ENCODE data around the gene DBH.
"Not testable (repeated sequence)": the region's sequence is repeated elsewhere in the genome, so short reads cannot be mapped to it uniquely, and the experiment has no call there.

DBH gene

GRCh38 chr9:133669182-133669801 is 33.1 kb downstream of the DBH start:
- DNase-seq = no peak

GRCh38 chr9:133670466-133670865 is 34.3 kb downstream of the DBH start:
- no peak for DNase-seq

- DNase-seq = no peak
Observed at GRCh38 chr9:133671371-133671770, 35.2 kb downstream of the DBH start.

GRCh38 chr9:133672503-133673257 is 36.5 kb downstream of the DBH start:
- no peak for DNase-seq

- no peak for DNase-seq
Observed at GRCh38 chr9:133673258-133673655, 37.1 kb downstream of the DBH start.

GRCh38 chr9:133674091-133674490 is 37.9 kb downstream of the DBH start:
- DNase-seq = no peak

DNA sequence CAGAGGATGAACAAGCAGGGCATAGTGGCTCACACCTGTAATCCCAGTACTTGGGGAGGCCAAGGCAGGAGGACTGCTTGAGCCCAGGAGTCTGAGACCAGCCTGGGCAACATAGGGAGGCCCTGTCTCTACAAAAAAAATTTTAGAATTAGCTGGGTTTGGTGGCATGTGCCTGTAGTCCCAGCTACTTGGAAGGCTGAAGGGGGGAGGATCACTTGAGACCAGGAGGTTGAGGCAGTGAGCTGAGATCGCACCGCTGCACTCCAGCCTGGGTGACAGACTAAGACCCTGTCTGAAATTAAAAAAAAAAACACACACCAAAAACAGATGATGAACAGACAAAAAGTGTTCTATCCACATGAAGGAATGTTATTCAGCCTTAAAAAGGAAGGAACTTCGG is 39.6 kb downstream of the DBH start:
- DNase-seq = not testable (repeated sequence)

DNA sequence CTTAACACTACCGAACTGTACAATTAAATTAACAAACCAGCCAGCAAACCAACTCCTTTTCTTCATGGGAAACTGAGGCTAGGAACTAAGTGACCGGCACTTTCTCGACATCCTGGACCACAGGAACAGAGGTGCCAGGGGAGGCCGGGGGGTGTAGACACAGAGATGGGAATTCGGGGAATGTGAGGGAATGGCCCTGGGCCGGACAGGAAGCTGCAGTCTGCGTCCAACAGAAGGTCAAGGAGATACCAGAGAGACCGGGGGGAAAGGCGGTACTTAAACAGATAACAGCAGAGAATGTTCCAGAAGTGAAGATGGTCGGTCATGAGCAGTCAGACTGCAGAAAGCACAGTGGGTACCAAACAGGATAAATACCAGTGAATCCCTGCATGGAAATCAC is 40.3 kb downstream of the DBH start:
- DNase-seq = no peak

- peak; percentile 86 for DNase-seq
Observed at GRCh38 chr9:133677126-133678010, 41.2 kb downstream of the DBH start.

DNA sequence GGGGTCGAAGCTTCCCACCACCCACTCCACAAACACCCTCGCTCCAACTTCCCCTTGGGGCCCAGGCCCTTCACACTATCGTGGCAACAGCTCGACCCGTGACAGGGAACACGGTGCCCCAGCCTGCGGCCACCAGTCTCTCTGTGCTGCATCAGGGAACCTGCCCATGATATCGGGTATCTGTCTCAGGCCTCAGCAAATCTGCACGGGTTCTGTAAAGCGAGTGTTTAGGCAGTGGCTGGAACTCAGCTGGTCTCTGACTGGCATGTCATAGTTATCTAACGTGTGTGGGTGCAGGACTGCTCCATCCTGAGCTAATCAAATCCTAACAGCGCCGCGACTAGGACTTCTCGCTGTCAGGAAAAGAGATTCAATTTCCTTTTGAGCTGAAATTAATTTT is 42.9 kb downstream of the DBH start:
- peak; percentile 74 for DNase-seq

DNA sequence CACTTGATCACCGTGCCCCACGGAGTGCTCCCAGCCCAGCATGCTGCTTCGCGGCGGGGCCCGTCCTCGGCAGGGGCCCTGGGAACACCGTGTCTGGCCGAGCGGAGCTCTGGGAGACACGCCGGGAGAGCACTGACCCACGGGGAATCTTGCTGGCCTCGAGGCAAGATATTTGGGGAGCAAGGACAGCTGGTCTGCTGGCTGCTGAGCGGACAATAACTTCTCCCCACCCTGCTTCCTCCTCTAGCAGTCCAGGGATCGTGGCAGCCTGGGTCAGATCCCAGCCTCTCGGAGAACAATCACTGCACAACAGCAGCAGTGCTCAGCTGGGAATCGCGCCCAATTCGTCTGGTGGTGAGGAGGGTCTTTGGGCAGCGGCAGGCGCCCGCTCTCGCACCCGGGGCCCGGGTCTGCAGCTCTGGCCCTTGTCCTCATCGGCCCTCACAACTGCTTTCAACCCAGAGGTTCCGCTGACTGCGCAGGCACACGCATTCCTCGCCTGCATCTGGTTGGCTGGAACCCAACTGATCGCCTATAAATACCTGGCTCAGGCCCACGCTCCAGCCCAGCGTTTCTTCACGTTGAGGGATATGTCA is 43.4 kb downstream of the DBH start:
- DNase-seq = no peak

DNA sequence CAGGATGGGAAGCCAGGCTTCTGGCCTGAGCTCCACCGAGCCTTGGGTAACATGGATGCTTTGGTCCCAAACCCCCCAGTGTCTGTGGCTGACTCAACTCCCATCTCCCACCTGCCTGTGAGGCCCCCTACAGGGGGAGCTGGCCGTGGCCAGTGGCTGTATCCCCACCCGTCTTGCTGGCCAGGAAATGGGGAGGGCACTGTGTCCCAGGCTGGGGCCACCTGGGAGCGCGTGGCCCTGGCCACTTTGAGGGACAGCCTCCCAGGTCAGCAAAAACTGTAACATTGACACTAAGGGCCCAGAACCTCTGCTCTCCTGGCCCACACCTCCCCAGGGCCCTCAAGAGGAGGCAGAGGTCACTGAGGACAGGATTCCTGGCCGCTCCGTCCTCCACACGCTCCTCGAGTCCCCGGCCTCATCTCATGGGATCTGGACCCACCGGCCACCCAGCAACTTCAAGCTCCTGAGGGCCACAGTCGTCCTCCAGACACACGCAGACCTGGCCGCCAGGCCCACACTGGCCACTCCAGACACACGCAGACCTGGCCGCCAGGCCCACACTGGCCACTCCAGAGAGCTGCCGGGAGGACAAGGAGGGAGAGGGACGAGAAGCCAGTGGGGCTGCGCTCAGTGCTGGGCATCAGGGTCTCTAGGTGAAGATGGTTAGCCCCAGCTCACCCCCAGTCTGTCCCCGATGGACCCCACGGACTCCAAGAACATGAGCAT is 44.2 kb downstream of the DBH start:
- DNase-seq = no peak

GRCh38 chr9:133680976-133681657 is 45.0 kb downstream of the DBH start:
- no peak for DNase-seq

GRCh38 chr9:133681658-133682306 is 45.6 kb downstream of the DBH start:
- no peak for DNase-seq

GRCh38 chr9:133682818-133683585 is 46.8 kb downstream of the DBH start:
- DNase-seq = no peak

DNA sequence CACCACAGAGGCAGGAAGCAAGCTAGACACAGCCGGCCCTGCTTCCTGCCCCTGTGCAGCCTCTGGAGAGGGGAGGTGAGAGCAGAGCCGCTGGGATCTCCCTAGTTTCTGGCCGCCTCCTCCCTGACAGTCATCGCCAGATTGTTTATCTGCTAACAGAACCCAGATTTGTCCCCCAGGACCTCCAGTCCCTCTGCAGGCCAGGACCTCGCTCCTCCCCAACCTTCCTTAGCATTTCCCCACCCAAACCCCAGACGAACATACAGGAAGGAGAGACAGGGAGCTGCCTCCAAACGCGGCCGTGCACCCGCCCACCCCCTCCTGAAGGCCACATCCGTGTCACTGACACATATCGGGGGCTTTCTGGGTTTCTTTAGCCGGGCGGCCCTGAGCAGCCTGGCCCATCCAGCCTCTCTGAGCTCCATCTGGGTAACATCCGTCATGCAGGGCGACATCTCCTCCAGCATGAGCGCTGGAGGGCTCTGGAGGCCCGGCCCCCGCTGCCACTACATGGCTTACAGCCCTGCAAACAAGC is 47.5 kb downstream of the DBH start:
- no peak for DNase-seq

DNA sequence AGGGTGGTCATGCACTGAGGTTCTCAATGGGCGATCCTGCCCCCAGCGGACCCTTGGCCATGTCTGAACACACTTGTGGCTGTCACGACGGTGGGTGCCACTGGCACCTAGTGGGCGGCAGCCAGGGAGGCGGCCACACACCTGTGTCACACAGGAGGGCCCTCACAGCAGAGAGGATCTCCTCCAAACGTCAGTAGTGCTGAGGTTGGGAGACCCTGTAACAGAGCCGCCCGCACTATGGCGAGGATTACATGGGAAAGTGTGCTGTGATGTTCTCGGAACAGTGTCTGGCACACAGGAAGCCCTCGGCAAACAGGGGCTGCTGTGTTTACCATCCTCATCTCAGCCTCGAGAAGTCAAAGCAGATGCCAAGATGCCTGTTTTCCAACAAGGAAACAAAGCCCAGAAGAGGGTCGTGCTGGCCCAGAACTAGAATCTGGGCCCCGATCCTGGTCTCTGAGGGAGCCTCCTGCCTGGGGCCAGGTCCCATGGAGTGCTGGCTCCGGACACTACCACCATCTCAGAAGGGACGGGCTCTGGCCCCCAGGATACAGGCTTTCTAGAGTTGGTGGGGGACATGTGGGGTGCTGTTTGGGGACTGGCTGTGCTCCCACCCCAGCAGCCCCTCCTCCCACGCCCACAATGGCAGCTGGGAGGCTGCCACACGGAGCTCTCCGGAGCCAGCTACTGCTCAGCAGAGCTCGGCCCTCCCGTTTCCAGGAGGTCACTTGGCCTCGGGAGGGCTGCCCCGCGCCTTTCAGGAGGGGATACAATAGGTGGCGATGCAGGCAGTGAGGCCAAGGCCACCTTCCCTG is 48.2 kb downstream of the DBH start:
- no peak for DNase-seq

GRCh38 chr9:133684936-133685361 is 48.8 kb downstream of the DBH start:
- DNase-seq = no peak

Measured in hematopoietic multipotent progenitor cell treated with erythropoietin and hydrocortisone succinate and interleukin-3 and kit ligand, for 4 days (in vitro differentiated cells).